H1 (cell line): Measurements from ENCODE around the gene ZNF516. TPM values are rescaled to one million over a fixed set of nuclear protein-coding genes. Genes with fewer than 3 reads are reported as not detected.

Experiments used
- CTCF ChIA-PET: fragments of 300-600 bp; sonication (Branson Sonifier 250); formaldehyde crosslinking; loops from one replicate; lab custom pipeline; 2021; ENCODE audit not compliant: partially characterized antibody; lab: Charles Lee
- POLR2A ChIA-PET: fragments of 300-600 bp; sonication (Branson Sonifier 250); formaldehyde crosslinking; loops from one replicate; lab custom pipeline; 2021; ENCODE audit warnings: inconsistent platforms; ENCODE audit not compliant: partially characterized antibody; lab: Charles Lee
- DNase-seq, 2 experiments: peaks; one replicate each; pipeline versions ENCODE4 v3.0.0 to v3.0.0-alpha.2; 2010 to 2022; ENCODE audit warnings: low spot score in 2 of 2, low read depth in 1 of 2, mixed read lengths in 1 of 2
- FAIRE-seq: peaks from 2 replicates; lab custom pipeline; 2011; peaks lifted over from hg19 to GRCh38; lab: Jason Lieb, UNC
- H2AFZ ChIP-seq: 2 replicates; pipeline ENCODE4 v1.8.1; 2012; ENCODE audit warnings: low read length, inconsistent platforms
- H2AK5ac ChIP-seq: 2 replicates; pipeline ENCODE4 v1.6.1; 2013; ENCODE audit warnings: low read depth, low read length
- H2BK120ac ChIP-seq: replicated peaks from 2 replicates; pipeline ENCODE3; 2013; ENCODE audit warnings: low read depth, low read length, inconsistent platforms
- H2BK12ac ChIP-seq: 2 replicates; pipeline ENCODE4 v1.6.1; 2013; ENCODE audit warnings: low read depth, low read length
- H2BK15ac ChIP-seq: 2 replicates; pipeline ENCODE4 v1.6.1; 2013; ENCODE audit warnings: low read length
- H2BK20ac ChIP-seq: 2 replicates; pipeline ENCODE4 v1.6.1; 2013; ENCODE audit warnings: low read length
- H2BK5ac ChIP-seq: 2 replicates; pipeline ENCODE4 v1.6.1; 2013; ENCODE audit warnings: low read depth, low read length
- H3K14ac ChIP-seq: 2 replicates; pipeline ENCODE4 v1.6.1; 2013; ENCODE audit warnings: inconsistent platforms; ENCODE audit not compliant: insufficient read length
- H3K18ac ChIP-seq: 2 replicates; pipeline ENCODE4 v1.6.1; 2013; ENCODE audit warnings: low read length; ENCODE audit errors: extremely low read depth
- H3K23ac ChIP-seq: 2 replicates; pipeline ENCODE4 v1.6.1; 2013; ENCODE audit warnings: inconsistent platforms; ENCODE audit not compliant: insufficient read length
- H3K23me2 ChIP-seq: 2 replicates; pipeline ENCODE4 v1.6.1; 2013; ENCODE audit warnings: low read depth, low read length
- H3K27ac ChIP-seq: 2 replicates; pipeline ENCODE4 v1.6.1; 2011; ENCODE audit warnings: low read depth, low read length, inconsistent platforms
- H3K27me3 ChIP-seq, 4 experiments: replicated peaks in 1 of 4; 1 replicate in 1 of 4; 2 replicates in 3 of 4; pipeline versions ENCODE4 v1.6.1 to v1.8.1; 2011 to 2013; ENCODE audit warnings: low read length in 3 of 4, mild to moderate bottlenecking in 3 of 4, inconsistent platforms in 2 of 4, mixed read lengths in 2 of 4, moderate library complexity in 1 of 4; ENCODE audit not compliant: control insufficient read depth in 3 of 4, insufficient read depth in 3 of 4; ENCODE audit errors: extremely low read depth in 1 of 4
- H3K36me3 ChIP-seq, 4 experiments: 2 replicates each; pipeline versions ENCODE4 v1.6.1 to v1.8.1; 2011 to 2013; ENCODE audit warnings: mild to moderate bottlenecking in 4 of 4, low read length in 3 of 4, moderate library complexity in 2 of 4, control low read depth in 1 of 4, inconsistent platforms in 1 of 4; ENCODE audit not compliant: insufficient read depth in 4 of 4, control insufficient read depth in 2 of 4
- H3K4ac ChIP-seq: replicated peaks from 2 replicates; pipeline ENCODE3; 2013; ENCODE audit warnings: low read length, low read depth, mixed read lengths, inconsistent platforms; ENCODE audit not compliant: insufficient read length
- H3K4me1 ChIP-seq, 4 experiments: replicated peaks in 1 of 4; 1 replicate in 1 of 4; 2 replicates in 3 of 4; pipeline versions ENCODE4 v1.6.1 to v1.8.1; 2011 to 2013; ENCODE audit warnings: low read length in 3 of 4, inconsistent platforms in 2 of 4, mixed read lengths in 1 of 4; ENCODE audit not compliant: insufficient read depth in 4 of 4, control insufficient read depth in 3 of 4
- H3K4me2 ChIP-seq, 2 experiments: 2 replicates each; pipeline versions ENCODE4 v1.6.1 to v1.8.1; 2011 to 2013; ENCODE audit warnings: low read depth in 2 of 2, low read length in 2 of 2, control low read depth in 1 of 2, inconsistent platforms in 1 of 2, mild to moderate bottlenecking in 1 of 2; ENCODE audit not compliant: insufficient read depth in 1 of 2
- H3K4me3 ChIP-seq, 4 experiments: fragments of 200-600, 300-600 bp in 1 of 4; sonication (generic), shearing (Covaris generic), sonication (Bioruptor Twin) in 1 of 4; 2 replicates each; pipeline versions ENCODE4 v1.5.1 to v1.8.1; 2011 to 2016; ENCODE audit warnings: low read length in 4 of 4, low read depth in 3 of 4, control low read depth in 2 of 4, inconsistent platforms in 2 of 4, mild to moderate bottlenecking in 2 of 4, mixed read lengths in 1 of 4, moderate library complexity in 1 of 4; ENCODE audit not compliant: insufficient read depth in 2 of 4; ENCODE audit errors: extremely low read depth in 1 of 4
- H3K56ac ChIP-seq: replicated peaks from 2 replicates; pipeline ENCODE3; 2013; ENCODE audit warnings: low read depth, mild to moderate bottlenecking, mixed read lengths, low read length, inconsistent platforms; ENCODE audit not compliant: insufficient read length
- H3K79me1 ChIP-seq: 2 replicates; pipeline ENCODE4 v1.6.1; 2013; ENCODE audit warnings: low read depth, low read length, control low read depth
- H3K79me2 ChIP-seq, 2 experiments: 2 replicates each; pipeline versions ENCODE4 v1.6.1 to v1.8.1; 2012 to 2013; ENCODE audit warnings: low read length in 2 of 2, mild to moderate bottlenecking in 2 of 2, inconsistent platforms in 1 of 2; ENCODE audit not compliant: insufficient read depth in 2 of 2, control insufficient read depth in 1 of 2
- H3K9ac ChIP-seq, 4 experiments: replicated peaks in 1 of 4; 1 replicate in 1 of 4; 2 replicates in 3 of 4; pipeline versions ENCODE4 v1.6.1 to v1.8.1; 2011 to 2013; ENCODE audit warnings: low read depth in 3 of 4, low read length in 3 of 4, control low read depth in 2 of 4, mild to moderate bottlenecking in 2 of 4, moderate library complexity in 2 of 4, inconsistent platforms in 1 of 4; ENCODE audit errors: extremely low read depth in 1 of 4
- H3K9me3 ChIP-seq, 2 experiments: 2 replicates each; pipeline versions ENCODE4 v1.6.1 to v1.8.1; 2012 to 2013; ENCODE audit warnings: mild to moderate bottlenecking in 2 of 2, moderate library complexity in 2 of 2, control low read depth in 1 of 2, inconsistent platforms in 1 of 2, low read depth in 1 of 2, low read length in 1 of 2, mixed read lengths in 1 of 2; ENCODE audit not compliant: insufficient read depth in 2 of 2
- H4K20me1 ChIP-seq, 2 experiments: replicated peaks in 1 of 2; 2 replicates each; pipeline versions ENCODE3 to v1.8.1; 2011 to 2013; ENCODE audit warnings: inconsistent platforms in 2 of 2, low read length in 2 of 2, mild to moderate bottlenecking in 1 of 2; ENCODE audit not compliant: insufficient read depth in 2 of 2, control insufficient read depth in 1 of 2
- H4K5ac ChIP-seq: 2 replicates; pipeline ENCODE4 v1.6.1; 2013; ENCODE audit warnings: low read length, low read depth, mixed read lengths, inconsistent platforms; ENCODE audit not compliant: insufficient read length
- H4K8ac ChIP-seq: 2 replicates; pipeline ENCODE4 v1.8.0; 2013; ENCODE audit warnings: mild to moderate bottlenecking, moderate library complexity, low read length, inconsistent platforms; ENCODE audit not compliant: insufficient read depth; ENCODE audit errors: extremely low read depth
- H4K91ac ChIP-seq: replicated peaks from 2 replicates; pipeline ENCODE3; 2013; ENCODE audit warnings: low read length, mixed read lengths, inconsistent platforms; ENCODE audit not compliant: insufficient read length
- CBX8 ChIP-seq: fragments of 300-800, 300-1000 bp; sonication (generic); IDR thresholded peaks from 2 replicates; pipeline ENCODE4 v1.7.1; 2016; ENCODE audit warnings: low read depth, low read length, borderline replicate concordance
- EP300 ChIP-seq, 2 experiments: IDR thresholded peaks; 1 replicate in 1 of 2; 2 replicates in 1 of 2; pipeline ENCODE4 v1.6.1; 2011 to 2012; ENCODE audit warnings: low read depth in 2 of 2, low read length in 2 of 2, mild to moderate bottlenecking in 2 of 2, borderline replicate concordance in 1 of 2, inconsistent platforms in 1 of 2, moderate library complexity in 1 of 2
- JUND ChIP-seq: IDR thresholded peaks from 2 replicates; pipeline ENCODE4 v1.6.1; 2011; ENCODE audit warnings: mild to moderate bottlenecking, improper control_type of control experiment, low read length
- KDM5A ChIP-seq: fragments of 200-600 bp; IDR thresholded peaks from 2 replicates; pipeline ENCODE4 v1.7.1; 2012; ENCODE audit warnings: mild to moderate bottlenecking, low read length, inconsistent platforms, mixed read lengths
- POU5F1 ChIP-seq: IDR thresholded peaks from 2 replicates; pipeline ENCODE4 v1.6.1; 2011; ENCODE audit warnings: low read depth, mild to moderate bottlenecking, low read length, moderate library complexity
- SAP30 ChIP-seq: fragments of 300-600 bp; sonication (generic); IDR thresholded peaks from 2 replicates; pipeline ENCODE4 v1.7.1; 2012; ENCODE audit warnings: low read length, moderate library complexity, mild to moderate bottlenecking, inconsistent platforms; ENCODE audit not compliant: insufficient read depth, insufficient replicate concordance
- SIRT6 ChIP-seq: IDR thresholded peaks from one replicate; pipeline ENCODE4 v1.7.1; 2012; ENCODE audit warnings: low read length, inconsistent platforms
- SP1 ChIP-seq: IDR thresholded peaks from 2 replicates; pipeline ENCODE4 v1.6.1; 2011; ENCODE audit warnings: low read depth, low read length
- TAF1 ChIP-seq: IDR thresholded peaks from 2 replicates; pipeline ENCODE4 v1.6.1; 2011; ENCODE audit warnings: mild to moderate bottlenecking, low read depth, low read length
- TAF7 ChIP-seq: optimal IDR thresholded peaks from 2 replicates; pipeline ENCODE3; 2011; ENCODE audit warnings: low read depth, mild to moderate bottlenecking, inconsistent platforms, low read length, moderate library complexity, borderline replicate concordance
- TEAD4 ChIP-seq: IDR thresholded peaks from 2 replicates; pipeline ENCODE4 v1.6.1; 2012; ENCODE audit warnings: low read depth, low read length, inconsistent platforms, mixed read lengths
- USF2 ChIP-seq: IDR thresholded peaks from 2 replicates; pipeline ENCODE4 v1.6.1; 2011; ENCODE audit warnings: low read length, improper control_type of control experiment
- YY1 ChIP-seq: IDR thresholded peaks from 2 replicates; pipeline ENCODE4 v1.6.1; 2011; ENCODE audit warnings: low read depth, mild to moderate bottlenecking, low read length
- WGBS, 2 experiments: shearing (Covaris generic) in 1 of 2; methylation state at CpG; one replicate each; pipeline versions ENCODE4 v1.1.6 to v1.1.7; 2013 to 2015; ENCODE audit warnings: low lambda C conversion rate in 2 of 2, mixed read lengths in 2 of 2, inconsistent platforms in 1 of 2, low coverage in 1 of 2, missing lambda C conversion rate in 1 of 2; ENCODE audit not compliant: insufficient replicate concordance in 2 of 2, insufficient coverage in 1 of 2, insufficient read length in 1 of 2; ENCODE audit errors: extremely low coverage in 1 of 2, missing lambda C conversion rate in 1 of 2; 5-methylcytosine and 5-hydroxymethylcytosine counted together
- polyA plus RNA-seq, 7 experiments: library from polyadenylated mRNA; depleted of rRNA in 3 of 7; stranded (reverse) in 5 of 7; unstranded in 2 of 7; fragments of >200 nt in 5 of 7; fragments of 200-250 nt in 2 of 7; gene quantifications; 1 replicate in 5 of 7; 2 replicates in 1 of 7; 4 replicates in 1 of 7; pipeline versions ENCODE4 v1.2.1 to v1.2.3, GENCODE V29; 2011 to 2013; ENCODE audit warnings: missing spikeins in 2 of 7, mixed read lengths in 2 of 7
- total RNA-seq: library from RNA; stranded (reverse); fragmentation: NEBNext Ultra II Directional; extraction: Animal tissue kit (Norgen Biotek cat#: 25700); gene quantifications from 2 replicates; pipeline ENCODE4 v1.2.1, GENCODE V29; 2021
- TF ChIP-seq, protein P1 (sequence below): IDR thresholded peaks from 2 replicates; pipeline ENCODE4 v1.6.1; 2011; ENCODE audit warnings: low read depth, mild to moderate bottlenecking, low read length; ENCODE audit not compliant: insufficient read depth

Gene ZNF516
- total and polyA plus RNA-seq, 2 of the 8 experiments (the other 6 are each of a cell fraction or from before 2014, with no cell fraction given) = 7.3 to 17.0 TPM

DNA sequence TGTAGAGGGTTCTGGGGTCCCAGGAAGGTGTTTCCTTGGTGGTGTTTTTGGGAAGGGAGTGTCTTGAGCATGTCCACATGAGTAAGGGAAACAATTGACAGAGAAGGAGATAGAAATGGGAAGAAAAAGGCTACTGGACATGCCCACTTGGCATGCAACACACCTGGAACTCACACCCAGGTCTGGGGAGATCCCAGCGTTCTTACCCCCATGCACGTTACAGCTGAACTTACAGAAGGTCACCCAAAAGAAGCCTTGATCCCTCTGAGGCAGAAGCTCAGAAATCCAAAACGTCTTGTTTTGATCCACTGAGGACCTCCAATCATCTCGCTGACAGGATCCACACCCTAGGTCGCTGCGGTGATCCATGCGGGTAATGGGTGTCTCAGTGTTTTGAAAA lies 142.0 kb downstream of the ZNF516 start:
- Histone ChIP-seq H3K27me3 (no peaks in the 10 kb centered on the region), H2BK20ac (no peak overlapping the region), H2BK15ac (no peak overlapping the region), H2BK120ac (no peak overlapping the region), H2BK12ac (no peak overlapping the region), H3K14ac (no peak overlapping the region), H3K56ac (no peak overlapping the region), H3K18ac (no peak overlapping the region), H2BK5ac (no peak overlapping the region), H3K36me3 (no peaks in the 10 kb centered on the region; a peak in 1 of 8 replicates), H3K23me2 (no peaks in the 10 kb centered on the region), H3K9ac (no peak overlapping the region), H3K4me1 (peaks cover 3 to 6% (median 4%) of the 10 kb centered on the region in 4 experiments; a peak in 4 of 7 replicates), H3K27ac (no peak overlapping the region), H3K79me2 (no peaks in the 10 kb centered on the region), H3K4me3 (no peak overlapping the region), H2AK5ac (no peak overlapping the region), H3K9me3 (no peaks in the 10 kb centered on the region), H3K23ac (no peak overlapping the region), H4K5ac (no peak overlapping the region), H4K91ac (no peak overlapping the region), H4K20me1 (no peaks in the 10 kb centered on the region), H3K4me2 (no peak overlapping the region), H2AFZ (no peak overlapping the region), H3K4ac (no peak overlapping the region), H4K8ac (no peak overlapping the region), H3K79me1 (no peaks in the 10 kb centered on the region)
- ChIA-PET POLR2A (no interaction called here), CTCF (no interaction called here)
- 94% methylated on average over 7 of the region's 7 CpGs; no CpG with 5 or more reads in 1 of the 2 experiments for WGBS, 2 experiments
- no peak for TF ChIP-seq SIRT6
- no peak for TF ChIP-seq CBX8
- no peak for TF ChIP-seq SP1
- TF ChIP-seq EP300 (IDR thresholded peaks at IDR 0.05; ENCODE audit: borderline replicate concordance in 1 of 2, low read depth in 2 of 2, low read length in 2 of 2) = no peak
- TF ChIP-seq POU5F1 = no peak
- no peak for TF ChIP-seq JUND
- no peak for TF ChIP-seq USF2
- TF ChIP-seq TAF1 = no peak
- TF ChIP-seq YY1 = no peak
- no peak for TF ChIP-seq TEAD4
- no peak for TF ChIP-seq SAP30
- TF ChIP-seq, protein P1, sequence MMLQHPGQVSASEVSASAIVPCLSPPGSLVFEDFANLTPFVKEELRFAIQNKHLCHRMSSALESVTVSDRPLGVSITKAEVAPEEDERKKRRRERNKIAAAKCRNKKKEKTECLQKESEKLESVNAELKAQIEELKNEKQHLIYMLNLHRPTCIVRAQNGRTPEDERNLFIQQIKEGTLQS = no peak
- no peak for TF ChIP-seq KDM5A
- TF ChIP-seq TAF7 = no peak
- DNase-seq (no peak), FAIRE-seq (no peak)
